Tibial artery (tissue), 4 donors: ENCODE data around the gene AARS1.
"Not testable (repeated sequence)": the region's sequence is repeated elsewhere in the genome, so short reads cannot be mapped to it uniquely, and the experiment has no call there.

Source experiments
- DNase-seq, 2 donors: peaks; one replicate each; pipeline ENCODE4 v3.0.0-alpha.2; 2019
- H3K27ac ChIP-seq, 2 donors: fragments of 200-600 bp; sonication (generic) in 1 of 2; 1 replicate in 1 of 2; 2 replicates in 1 of 2; pipeline ENCODE4 v1.5.1; 2018 to 2019; ENCODE audit warnings: mild to moderate bottlenecking in 1 of 2
- H3K27me3 ChIP-seq, 2 donors: fragments of 200-600 bp; sonication (generic) in 1 of 2; one replicate each; pipeline versions ENCODE4 v1.5.1 to v1.6.0; 2016 to 2019
- H3K36me3 ChIP-seq, 3 donors: fragments of 200-600 bp; sonication (generic) in 2 of 3; one replicate each; pipeline ENCODE4 v1.5.1; 2016 to 2019; ENCODE audit warnings: mild to moderate bottlenecking in 2 of 3
- H3K4me1 ChIP-seq, 4 donors: fragments of 200-600 bp; sonication (generic) in 2 of 4; 1 replicate in 3 of 4; 2 replicates in 1 of 4; pipeline ENCODE4 v1.5.1; 2016 to 2019
- H3K4me3 ChIP-seq, 2 donors: fragments of 200-600 bp; sonication (generic) in 1 of 2; 1 replicate in 1 of 2; 2 replicates in 1 of 2; pipeline ENCODE4 v1.5.1; 2018 to 2019; ENCODE audit warnings: mild to moderate bottlenecking in 2 of 2
- H3K9me3 ChIP-seq, 3 donors: fragments of 200-600 bp; sonication (generic) in 1 of 3; one replicate each; pipeline ENCODE4 v1.5.1; 2016 to 2019
- intact Hi-C: fragments of 100-400 bp; cut with DNase I; formaldehyde crosslinking; loops from one replicate; pipeline ENCODE4 v1.15.0; 2023; ENCODE audit warnings: low total_unique reads
- TF ChIP-seq, protein P1 (sequence below), 2 experiments: fragments of 200-600 bp in 1 of 2; fragments of 450-650 bp in 1 of 2; IDR thresholded peaks; one replicate each; pipeline ENCODE4 v1.5.1; 2017 to 2019; ENCODE audit warnings: antibody characterized with exemption in 2 of 2, mild to moderate bottlenecking in 1 of 2, moderate library complexity in 1 of 2

The AARS1 gene

DNA sequence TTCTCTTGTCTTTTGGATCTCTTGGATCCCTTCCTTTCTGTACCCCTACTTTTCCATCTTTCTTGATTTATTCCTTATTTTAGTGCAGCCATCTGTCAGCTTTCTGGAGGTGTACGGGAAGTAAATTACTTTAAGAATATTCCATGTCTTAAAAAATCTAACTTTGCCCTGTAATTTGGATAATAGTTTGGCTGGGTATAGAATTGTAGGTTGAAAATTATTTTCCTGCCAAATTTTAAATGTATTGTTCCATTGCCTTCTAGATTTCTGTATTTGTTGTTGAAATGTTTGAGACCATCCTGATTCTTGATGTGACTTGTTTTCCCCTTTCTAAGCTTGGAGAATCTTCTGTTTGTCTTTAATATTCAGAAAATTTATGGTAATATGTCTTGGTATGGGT lies 11.8 kb upstream of the AARS1 start:
- Histone ChIP-seq H3K27me3 (no peaks in the 10 kb centered on the region), H3K4me1 (peaks cover 0 to 16% (median 8%) of the 10 kb centered on the region in 4 donors), H3K27ac (no peak overlapping the region), H3K36me3 (peaks cover 0 to 15% (median 0%) of the 10 kb centered on the region in 3 donors), H3K4me3 (no peak overlapping the region), H3K9me3 (peaks cover 0 to 7% (median 0%) of the 10 kb centered on the region in 3 donors)
- TF ChIP-seq, protein P1, sequence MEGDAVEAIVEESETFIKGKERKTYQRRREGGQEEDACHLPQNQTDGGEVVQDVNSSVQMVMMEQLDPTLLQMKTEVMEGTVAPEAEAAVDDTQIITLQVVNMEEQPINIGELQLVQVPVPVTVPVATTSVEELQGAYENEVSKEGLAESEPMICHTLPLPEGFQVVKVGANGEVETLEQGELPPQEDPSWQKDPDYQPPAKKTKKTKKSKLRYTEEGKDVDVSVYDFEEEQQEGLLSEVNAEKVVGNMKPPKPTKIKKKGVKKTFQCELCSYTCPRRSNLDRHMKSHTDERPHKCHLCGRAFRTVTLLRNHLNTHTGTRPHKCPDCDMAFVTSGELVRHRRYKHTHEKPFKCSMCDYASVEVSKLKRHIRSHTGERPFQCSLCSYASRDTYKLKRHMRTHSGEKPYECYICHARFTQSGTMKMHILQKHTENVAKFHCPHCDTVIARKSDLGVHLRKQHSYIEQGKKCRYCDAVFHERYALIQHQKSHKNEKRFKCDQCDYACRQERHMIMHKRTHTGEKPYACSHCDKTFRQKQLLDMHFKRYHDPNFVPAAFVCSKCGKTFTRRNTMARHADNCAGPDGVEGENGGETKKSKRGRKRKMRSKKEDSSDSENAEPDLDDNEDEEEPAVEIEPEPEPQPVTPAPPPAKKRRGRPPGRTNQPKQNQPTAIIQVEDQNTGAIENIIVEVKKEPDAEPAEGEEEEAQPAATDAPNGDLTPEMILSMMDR (IDR thresholded peaks at IDR 0.05) = no peak
- intact Hi-C loops = loop anchor here (5.0 kb wide), 1 partner anchor 46 kb away; the partner anchor contains the start of gene DDX19A
- DNase-seq = no peak

DNA sequence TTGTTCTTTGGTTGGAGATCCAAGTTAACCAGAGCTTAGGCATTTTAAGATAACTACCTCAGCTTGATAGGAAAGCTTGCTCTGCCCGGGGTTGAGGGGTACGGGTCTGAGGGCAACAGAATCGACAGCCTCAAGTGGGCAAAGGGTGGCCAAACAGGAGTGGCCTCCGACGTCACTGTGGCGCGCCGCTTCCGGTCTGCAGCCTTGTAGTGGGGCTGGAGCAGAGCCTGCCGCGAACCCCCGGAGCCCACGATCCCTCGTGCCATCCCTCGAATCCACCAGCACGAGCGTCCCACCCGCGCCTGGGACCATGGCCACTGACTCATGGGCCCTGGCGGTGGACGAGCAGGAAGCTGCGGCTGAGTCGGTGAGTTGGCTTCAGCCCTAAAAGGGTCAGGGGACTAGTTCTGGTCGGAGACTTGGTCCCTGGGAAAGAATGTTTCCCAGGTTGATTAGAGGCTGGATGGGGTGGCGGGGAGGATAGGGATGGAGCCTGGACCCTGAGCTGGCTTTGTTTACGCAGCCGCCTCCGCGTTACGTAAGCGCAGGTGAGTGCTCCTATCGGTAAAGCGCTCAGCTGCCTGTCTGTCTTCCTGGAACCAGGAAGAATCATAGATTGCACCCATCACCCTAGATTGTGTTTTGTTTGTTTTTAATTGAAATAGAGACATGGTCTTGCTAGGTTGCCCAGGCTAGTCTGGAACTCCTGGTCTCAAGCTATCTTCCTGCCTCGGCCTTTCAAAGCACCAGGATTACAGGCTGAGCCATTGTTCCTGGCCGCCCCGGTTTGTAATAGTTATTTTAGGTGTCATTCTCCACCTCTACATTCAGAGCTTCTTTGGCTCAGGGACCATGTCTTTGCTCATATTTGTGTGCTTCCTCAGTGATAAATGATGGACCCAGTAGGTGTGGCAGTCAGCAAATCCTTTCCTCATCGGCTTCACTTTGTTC lies 10.0 kb upstream of the AARS1 start, which contains the start of gene DDX19B:
DDX19B (plus strand) TSS at position 199 of the 951 bp plus-strand sequence; CDS start at position 311, 112 bp downstream.
- Histone ChIP-seq H3K27ac (peak within 1 kb of the TSS; percentile 98 to 99), H3K36me3 (peaks cover 0 to 15% (median 0%) of the 10 kb centered on the region in 3 donors), H3K4me3 (peak within 1 kb of the TSS; percentile 71 to 85), H3K4me1 (peaks cover 0 to 16% (median 8%) of the 10 kb centered on the region in 4 donors), H3K9me3 (peaks cover 0 to 7% (median 0%) of the 10 kb centered on the region in 3 donors), H3K27me3 (no peaks in the 10 kb centered on the region)
- DNase-seq = peak; percentile 79 to 87
- intact Hi-C loops = no loop called here
- TF ChIP-seq, protein P1 (IDR thresholded peaks at IDR 0.05) = peak in 1 of 2 experiments; percentile 8

DNA sequence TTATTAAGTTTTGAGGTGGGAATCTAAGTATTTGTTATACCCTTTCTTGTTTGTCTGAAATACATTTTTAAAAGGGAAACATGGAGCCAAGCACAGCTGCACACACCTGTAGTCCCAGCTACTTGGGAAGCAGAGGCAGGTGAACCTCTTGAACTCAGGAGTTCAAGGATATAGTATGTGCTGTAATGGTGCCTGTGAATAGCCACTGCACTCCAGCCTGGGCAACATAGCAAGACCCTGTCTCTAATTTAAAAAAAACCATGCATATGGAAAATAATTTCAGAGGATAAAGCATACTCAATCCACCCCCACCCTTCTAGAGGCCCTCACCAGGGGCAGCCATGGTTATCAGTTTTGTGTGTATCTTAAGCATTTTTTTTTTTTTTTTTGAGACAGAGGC lies 6.3 kb upstream of the AARS1 start:
- peaks cover 0 to 16% (median 7%) of the 10 kb centered on the region in 4 donors for H3K4me1 ChIP-seq
- H3K4me3 ChIP-seq = no peak overlapping the region
- DNase-seq = no peak
- H3K27me3 ChIP-seq = no peaks in the 10 kb centered on the region
- TF ChIP-seq, protein P1 (IDR thresholded peaks at IDR 0.05) = no peak
- no peaks in the 10 kb centered on the region for H3K36me3 ChIP-seq
- intact Hi-C loops = no loop called here
- H3K9me3 ChIP-seq = peaks cover 0 to under 1% (median 0%) of the 10 kb centered on the region in 3 donors
- no peak overlapping the region for H3K27ac ChIP-seq

DNA sequence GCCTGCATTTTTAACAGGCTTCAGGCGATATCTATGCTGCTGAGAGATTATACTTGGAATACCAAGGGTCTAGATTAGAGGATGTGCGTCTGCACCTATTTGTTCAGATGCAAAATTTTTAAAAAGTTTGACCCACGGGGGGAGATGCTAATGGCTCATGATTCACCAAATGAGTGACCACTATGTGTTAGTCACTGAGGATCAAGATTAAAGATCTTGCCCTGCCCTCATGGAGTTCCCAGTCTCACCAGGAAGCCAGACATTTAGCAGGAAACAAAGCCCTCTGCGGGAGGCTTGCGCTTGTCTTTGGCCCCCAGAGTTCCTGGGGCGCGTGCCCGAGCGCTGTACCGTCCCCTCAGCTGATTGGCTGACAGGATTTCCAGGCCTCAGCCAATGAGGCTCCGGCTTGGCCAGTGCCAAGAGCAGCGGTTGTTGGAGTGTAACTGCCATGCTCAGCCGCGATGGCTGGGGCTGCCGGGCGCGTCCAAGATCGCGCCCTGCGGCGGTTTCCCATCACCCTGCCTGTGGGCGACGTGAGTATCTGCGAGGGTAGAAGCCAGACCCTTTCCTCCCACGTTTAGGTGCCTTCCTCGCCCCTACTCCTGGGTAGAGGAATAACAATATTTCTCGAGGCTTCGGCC lies 5.2 kb upstream of the AARS1 start:
- intact Hi-C loops = no loop called here
- Histone ChIP-seq H3K4me1 (peaks cover 0 to 13% (median 8%) of the 10 kb centered on the region in 4 donors), H3K9me3 (no peaks in the 10 kb centered on the region), H3K27me3 (no peaks in the 10 kb centered on the region), H3K27ac (no peak overlapping the region), H3K36me3 (no peaks in the 10 kb centered on the region), H3K4me3 (no peak overlapping the region)
- TF ChIP-seq, protein P1 (IDR thresholded peaks at IDR 0.05) = no peak
- peak in 1 of 2 donors; percentile 61 for DNase-seq

DNA sequence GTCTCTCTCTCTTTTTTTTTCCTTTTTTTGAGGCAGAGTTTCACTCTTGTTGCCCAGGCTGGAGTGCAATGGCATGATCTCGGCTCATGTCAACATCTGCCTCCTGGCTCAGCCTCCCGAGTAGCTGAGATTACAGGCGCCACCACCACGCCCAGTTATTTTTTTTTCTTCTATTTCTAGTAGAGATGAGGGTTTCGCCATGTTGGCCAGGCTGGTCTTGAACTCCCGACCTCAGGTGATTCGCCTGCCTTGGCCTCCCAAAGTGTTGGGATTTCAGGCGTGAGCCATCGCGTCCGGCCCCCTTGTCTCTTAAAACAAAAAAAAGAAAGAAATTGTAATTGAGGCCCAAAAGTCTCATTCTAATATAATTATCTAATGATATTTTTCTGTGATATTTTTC lies 2.8 kb upstream of the AARS1 start:
- intact Hi-C loops, H3K36me3 ChIP-seq, H3K4me3 ChIP-seq, H3K27me3 ChIP-seq, H3K9me3 ChIP-seq, H3K27ac ChIP-seq: not testable (repeated sequence)
- DNase-seq = peak in 1 of 2 donors; percentile 35
- H3K4me1 ChIP-seq = peaks cover 0 to 20% (median 8%) of the 10 kb centered on the region in 4 donors
